ENCODE results near the gene ACTR3.
"Not testable (repeated sequence)": the region's sequence is repeated elsewhere in the genome, so short reads cannot be mapped to it uniquely, and the experiment has no call there.

The ACTR3 gene

GRCh38 chr2:113889471-113890252, at the start of gene ACTR3:
Gene ACTR3 (plus strand): TSS chr2:113890089. CDS start chr2:113890280, 191 bp downstream.
- DNase-seq (ENCODE audit: low spot score), result peak; percentile 96

- no peak for DNase-seq (ENCODE audit: low spot score)
Observed at GRCh38 chr2:113840518-113840917, 49.4 kb upstream of the ACTR3 start.

- no peak for DNase-seq (ENCODE audit: low spot score)
Observed at GRCh38 chr2:113842919-113843736, 46.8 kb upstream of the ACTR3 start.

- DNase-seq (ENCODE audit: low spot score), result not testable (repeated sequence)
Observed at GRCh38 chr2:113843737-113844050, 46.2 kb upstream of the ACTR3 start.

DNA sequence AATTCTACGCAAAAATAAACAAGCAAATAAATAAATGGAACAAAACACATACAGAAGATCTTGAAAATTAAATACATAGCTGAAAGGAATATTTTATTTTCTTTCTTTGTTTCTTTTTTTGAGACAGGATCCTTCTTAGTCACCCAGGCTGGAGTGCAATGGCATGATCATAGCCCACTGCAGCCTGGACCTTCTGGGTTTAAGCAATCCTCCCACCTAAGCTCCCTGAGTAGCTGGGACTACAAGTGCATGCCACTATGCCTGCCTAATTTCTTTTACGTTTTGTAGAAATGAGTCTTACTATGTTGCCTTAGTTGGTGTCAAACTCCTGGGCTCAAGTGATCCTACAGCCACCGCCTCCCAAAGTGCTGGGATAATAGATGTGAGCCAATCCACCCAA, 44.6 kb upstream of the ACTR3 start:
- no peak for DNase-seq (ENCODE audit: low spot score)

- DNase-seq (ENCODE audit: low spot score), result not testable (repeated sequence)
Observed at GRCh38 chr2:113845796-113846195, 44.1 kb upstream of the ACTR3 start.

GRCh38 chr2:113846429-113846828, 43.5 kb upstream of the ACTR3 start:
- DNase-seq (ENCODE audit: low spot score), result no peak

- DNase-seq (ENCODE audit: low spot score), result no peak
Observed at GRCh38 chr2:113847144-113847543, 42.7 kb upstream of the ACTR3 start.

DNA sequence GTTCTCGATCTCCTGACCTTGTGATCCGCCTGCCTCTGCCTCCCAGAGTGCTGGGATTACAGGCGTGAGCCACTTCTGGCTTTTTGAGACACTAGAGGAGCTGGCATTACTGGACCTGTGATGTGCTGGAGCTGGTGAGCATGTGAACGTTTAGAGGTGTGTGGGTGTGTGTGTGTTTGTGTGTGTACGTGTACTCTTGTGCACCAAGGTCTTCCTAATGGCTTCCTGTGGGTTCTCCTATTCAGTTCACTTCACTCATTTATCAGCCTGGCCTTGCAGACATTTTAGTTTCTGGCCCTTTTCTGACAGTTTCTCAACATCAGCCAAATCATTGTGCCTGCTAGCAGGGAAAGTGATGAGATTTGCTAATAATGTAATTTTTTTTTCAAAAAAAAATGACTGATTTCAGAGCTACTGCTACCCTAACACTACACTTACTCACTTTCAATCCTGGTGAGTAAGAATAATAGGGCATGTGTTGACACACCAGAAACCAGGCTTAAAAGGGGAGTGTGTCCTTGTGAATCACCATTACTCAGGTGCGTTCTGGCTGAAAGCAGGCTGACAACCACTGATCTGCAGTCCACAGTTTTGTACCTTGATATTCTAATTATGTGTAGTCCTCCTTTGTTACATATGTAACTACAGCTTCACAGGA, 41.0 kb upstream of the ACTR3 start:
- no peak for DNase-seq (ENCODE audit: low spot score)

DNA sequence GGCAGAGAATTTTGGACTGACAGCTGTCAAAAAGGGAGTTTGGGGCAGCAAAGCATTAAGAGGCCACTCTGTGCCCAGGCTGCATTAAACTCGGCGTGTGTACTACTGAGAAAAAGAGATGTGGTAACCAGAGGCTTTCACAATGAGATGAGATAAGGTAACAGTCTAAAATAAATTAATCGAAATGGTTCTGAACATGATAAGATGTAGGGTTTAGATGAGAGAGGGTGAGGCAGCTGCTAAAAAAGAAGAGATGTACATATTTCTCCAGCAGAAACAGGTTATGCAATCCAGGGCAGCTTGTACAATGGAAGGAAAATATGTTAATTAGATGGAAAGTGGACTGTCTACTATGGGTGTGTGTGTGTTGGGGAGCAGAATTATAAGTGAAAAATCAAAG, 39.2 kb upstream of the ACTR3 start:
- DNase-seq (ENCODE audit: low spot score), result no peak

DNA sequence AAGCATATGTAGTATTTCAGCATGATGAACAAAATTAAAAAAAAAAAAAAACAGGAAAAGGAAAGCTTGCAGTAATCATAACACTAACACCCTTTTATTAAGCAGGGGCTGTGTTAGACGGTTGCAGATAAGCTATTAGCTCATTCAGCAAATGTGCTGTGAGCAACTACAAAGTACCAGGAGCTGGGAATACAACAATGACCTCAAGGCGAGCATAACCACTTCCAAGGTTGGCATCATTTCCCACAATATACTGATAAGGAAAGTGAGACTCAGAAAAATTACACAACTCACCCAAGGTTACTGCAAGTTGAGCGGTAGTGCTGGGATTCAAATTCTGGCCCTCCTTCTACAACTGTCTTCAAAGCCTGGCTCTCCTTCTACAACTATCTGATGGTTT, 38.2 kb upstream of the ACTR3 start:
- DNase-seq (ENCODE audit: low spot score), result no peak

- no peak for DNase-seq (ENCODE audit: low spot score)
Observed at GRCh38 chr2:113854208-113854607, 35.7 kb upstream of the ACTR3 start.

- DNase-seq (ENCODE audit: low spot score), result no peak
Observed at GRCh38 chr2:113854970-113855740, 34.7 kb upstream of the ACTR3 start.

GRCh38 chr2:113857464-113857863, 32.4 kb upstream of the ACTR3 start:
- no peak for DNase-seq (ENCODE audit: low spot score)

- no peak for DNase-seq (ENCODE audit: low spot score)
Observed at GRCh38 chr2:113858764-113859163, 31.1 kb upstream of the ACTR3 start.

- DNase-seq (ENCODE audit: low spot score), result no peak
Observed at GRCh38 chr2:113861740-113862139, 28.1 kb upstream of the ACTR3 start.

DNA sequence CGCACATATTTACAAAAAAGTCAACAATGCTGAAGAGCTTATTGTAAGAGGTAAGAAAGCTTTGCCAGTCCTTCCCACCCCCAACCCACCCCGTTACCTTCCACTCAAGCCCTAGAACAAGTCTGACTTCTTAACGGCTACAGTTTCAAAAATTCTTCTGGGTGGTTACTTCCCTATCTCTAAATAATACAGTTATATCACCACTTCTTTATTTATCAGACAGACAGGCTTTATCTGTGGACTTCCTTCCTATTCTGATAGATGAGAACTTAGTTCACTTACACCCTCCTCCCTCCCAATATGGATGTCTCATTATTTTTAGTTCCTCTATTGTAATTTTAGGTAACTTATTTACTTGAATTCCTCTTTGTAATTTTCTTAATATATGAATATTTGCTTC, 26.7 kb upstream of the ACTR3 start:
- DNase-seq (ENCODE audit: low spot score), result no peak

- no peak for DNase-seq (ENCODE audit: low spot score)
Observed at GRCh38 chr2:113867571-113867970, 22.3 kb upstream of the ACTR3 start.

GRCh38 chr2:113869253-113869652, 20.6 kb upstream of the ACTR3 start:
- DNase-seq (ENCODE audit: low spot score), result no peak

DNA sequence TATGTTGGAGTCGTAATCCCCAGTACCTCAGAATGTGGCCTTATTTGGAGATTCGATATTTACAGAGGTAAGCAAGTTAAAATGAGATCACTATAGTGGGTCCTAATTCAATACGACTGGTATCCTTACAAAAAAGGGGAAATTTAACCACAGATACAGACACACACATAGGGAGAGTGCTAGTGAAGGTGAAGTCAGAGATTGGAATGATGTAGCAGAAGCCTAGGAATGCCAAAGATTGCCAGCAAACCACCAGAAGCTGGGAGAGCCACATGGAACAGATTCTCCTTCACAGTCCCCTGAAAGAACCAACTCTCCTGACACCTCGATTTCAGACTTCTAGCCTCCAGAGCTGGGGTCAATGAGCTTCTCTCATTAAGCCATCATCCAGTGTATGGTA, 17.7 kb upstream of the ACTR3 start:
- DNase-seq (ENCODE audit: low spot score), result no peak

GRCh38 chr2:113873867-113874266, 16.0 kb upstream of the ACTR3 start:
- no peak for DNase-seq (ENCODE audit: low spot score)

- DNase-seq (ENCODE audit: low spot score), result no peak
Observed at GRCh38 chr2:113875135-113875534, 14.8 kb upstream of the ACTR3 start.

Measured in D341Med (cell line).